GM18873 (cell line): ENCODE measurements around the gene GRK1.
"Not testable (repeated sequence)": the region's sequence is repeated elsewhere in the genome, so short reads cannot be mapped to it uniquely, and the experiment has no call there.

Experiments
- ATAC-seq: cut with Tn5 transposase; IDR thresholded peaks from one replicate; pipeline ENCODE4 v1.9.1; 2021; ENCODE audit warnings: mild to moderate bottlenecking, moderate library complexity, moderate number of reproducible peaks; ENCODE audit not compliant: unreplicated experiment, low FRiP score

The GRK1 gene

GRCh38 chr13:113666951-113667701 lies at the start of gene GRK1:
Gene GRK1, plus strand, starts transcription at chr13:113667219. Its CDS starts 168 bp downstream, at chr13:113667387.
- ATAC-seq = no peak

DNA sequence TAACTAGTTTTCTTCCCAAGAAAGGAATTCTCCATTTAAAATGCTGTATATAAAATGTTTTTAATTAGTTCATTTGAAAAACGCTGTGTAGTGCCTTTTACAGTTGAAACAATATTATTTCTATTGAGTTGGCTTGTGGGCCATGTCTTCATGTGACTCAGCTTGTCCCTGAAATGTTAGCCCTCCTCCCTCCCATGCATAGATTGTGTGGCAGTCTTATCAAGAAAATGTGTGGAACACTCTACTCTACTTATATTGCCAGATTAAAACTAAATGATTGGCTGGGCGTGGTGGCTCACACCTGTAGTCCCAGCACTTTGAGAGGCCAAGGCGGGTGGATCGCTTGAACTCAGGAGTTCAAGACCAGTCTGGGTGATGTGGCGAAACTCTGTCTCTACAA lies 49.1 kb upstream of the GRK1 start:
- ATAC-seq = no peak

DNA sequence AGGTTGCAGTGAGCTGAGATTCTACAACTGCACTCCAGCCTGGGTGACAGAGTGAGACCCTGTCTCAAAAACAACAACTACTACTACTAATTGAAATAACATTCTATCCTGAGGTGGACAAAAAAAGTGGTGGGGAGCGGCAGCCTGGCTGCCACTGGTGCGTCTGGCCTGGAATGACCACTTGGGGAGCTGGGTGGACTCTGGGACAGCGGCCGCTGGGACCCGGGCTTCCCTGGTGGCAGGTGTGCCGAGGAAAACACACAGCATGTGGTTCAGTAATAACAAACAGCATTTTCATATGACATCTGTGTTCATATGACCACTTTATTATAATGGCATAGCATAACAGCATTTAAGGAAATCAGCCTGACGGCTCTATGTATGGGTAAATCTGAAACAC lies 48.6 kb upstream of the GRK1 start:
- ATAC-seq = no peak

- no peak for ATAC-seq
These were observed 46.8 kb upstream of the GRK1 start for GRCh38 chr13:113620036-113620796.

DNA sequence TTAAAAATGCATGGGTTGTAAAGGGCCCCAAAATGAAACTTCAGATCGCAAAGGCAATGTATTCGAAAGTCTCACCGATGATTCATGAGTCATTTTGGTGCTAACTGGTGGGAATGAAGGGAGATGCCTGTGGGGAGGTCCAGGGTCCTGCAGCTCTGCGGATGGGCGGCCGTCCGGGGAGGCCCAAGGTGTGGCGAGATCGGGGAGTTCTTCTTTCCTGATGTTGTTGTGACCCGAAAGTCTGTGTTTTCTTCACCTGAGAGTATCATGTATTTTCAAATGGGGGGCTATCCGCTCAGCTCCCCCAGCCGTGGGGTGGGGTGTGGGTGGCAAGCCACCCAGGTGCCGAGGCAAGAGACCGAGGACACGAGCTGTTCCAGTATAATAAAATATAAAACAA lies 46.0 kb upstream of the GRK1 start:
- no peak for ATAC-seq

GRCh38 chr13:113621498-113621897 lies 45.5 kb upstream of the GRK1 start:
- ATAC-seq = not testable (repeated sequence)

DNA sequence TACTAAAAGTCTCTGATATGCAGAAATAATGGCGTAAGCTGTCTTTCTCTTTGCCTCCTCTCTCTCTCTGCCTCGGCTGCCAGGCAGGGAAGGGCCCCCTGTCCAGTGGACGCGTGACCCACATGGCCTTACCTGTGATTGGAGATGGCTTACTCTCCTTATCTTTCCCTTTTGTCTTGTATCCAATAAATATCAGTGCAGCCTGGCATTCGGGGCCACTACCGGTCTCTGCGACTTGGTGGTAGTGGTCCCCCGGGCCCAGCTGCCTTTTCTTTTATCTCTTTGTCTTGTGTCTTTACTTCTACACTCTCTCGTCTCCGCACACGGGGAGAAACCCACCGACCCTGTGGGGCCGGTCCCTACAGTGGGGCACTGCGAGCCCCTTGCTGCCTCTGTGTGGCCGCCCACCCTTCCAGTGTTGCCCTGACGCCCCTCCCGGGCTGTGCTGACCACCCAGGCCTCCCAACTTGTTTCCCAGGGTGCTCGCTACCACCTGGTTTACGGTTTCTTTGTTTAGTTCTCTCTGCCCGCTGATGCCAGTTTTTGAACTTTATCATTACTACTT lies 45.0 kb upstream of the GRK1 start:
- ATAC-seq = not testable (repeated sequence)

- no peak for ATAC-seq
These were observed 44.1 kb upstream of the GRK1 start for GRCh38 chr13:113622791-113623490.

DNA sequence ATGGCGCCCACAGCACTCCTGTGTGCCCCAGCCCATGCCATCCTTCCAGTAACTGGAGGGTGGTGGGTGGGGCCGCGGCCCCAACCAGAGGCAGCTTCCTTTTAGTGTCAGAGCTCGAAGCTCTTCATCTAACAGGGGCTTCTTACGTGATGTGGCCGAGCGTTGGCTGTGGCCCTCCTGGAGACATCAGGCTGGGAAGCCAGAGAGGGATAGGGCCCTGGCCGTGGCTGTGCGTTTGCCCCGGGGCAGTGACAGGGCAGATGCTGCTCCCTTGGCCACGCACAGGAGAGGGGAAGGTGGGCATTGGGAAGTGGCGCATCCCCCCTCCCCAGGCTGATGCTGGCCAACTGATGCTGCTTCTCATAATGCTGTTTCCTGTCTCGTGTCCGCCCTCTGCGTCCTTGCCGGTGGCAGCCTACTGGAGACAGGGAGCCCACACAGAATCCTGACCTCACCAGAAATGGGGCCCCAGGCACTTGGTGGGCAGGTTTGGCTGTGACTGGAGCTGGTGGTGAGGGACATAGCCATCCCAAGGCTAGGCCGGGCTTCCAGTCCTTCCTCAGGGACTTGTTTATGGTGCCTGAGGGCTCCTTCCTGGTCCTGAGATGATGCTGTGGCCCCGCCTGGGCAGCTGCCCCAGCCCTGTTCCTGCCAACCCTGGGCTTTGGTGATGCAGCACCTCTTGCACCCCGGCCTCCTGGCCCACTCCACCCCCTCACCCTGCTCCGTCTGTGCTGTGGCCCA lies 43.4 kb upstream of the GRK1 start:
- no peak for ATAC-seq

GRCh38 chr13:113624235-113624587 lies 42.8 kb upstream of the GRK1 start:
- ATAC-seq = no peak

DNA sequence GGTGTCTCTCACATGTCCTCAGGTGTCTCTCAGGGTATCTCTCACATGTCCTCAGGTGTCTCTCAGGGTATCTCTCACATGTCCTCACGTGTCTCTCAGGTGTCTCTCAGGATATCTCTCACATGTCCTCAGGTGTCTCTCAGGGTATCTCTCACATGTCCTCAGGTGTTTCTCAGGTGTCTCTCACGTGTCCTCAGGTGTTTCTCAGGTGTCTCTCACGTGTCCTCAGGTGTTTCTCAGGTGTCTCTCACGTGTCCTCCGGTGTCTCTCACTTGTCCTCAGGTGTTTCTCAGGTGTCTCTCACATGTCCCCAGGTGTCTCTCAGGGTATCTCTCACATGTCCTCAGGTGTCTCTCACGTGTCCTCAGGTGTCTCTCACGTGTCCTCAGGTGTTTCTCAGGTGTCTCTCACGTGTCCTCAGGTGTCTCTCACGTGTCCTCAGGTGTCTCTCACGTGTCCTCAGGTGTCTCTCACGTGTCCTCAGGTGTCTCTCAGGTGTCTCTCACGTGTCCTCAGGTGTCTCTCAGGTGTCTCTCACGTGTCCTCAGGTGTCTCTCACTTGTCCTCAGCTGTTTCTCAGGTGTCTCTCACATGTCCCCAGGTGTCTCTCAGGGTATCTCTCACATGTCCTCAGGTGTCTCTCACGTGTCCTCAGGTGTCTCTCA lies 42.2 kb upstream of the GRK1 start:
- not testable (repeated sequence) for ATAC-seq

DNA sequence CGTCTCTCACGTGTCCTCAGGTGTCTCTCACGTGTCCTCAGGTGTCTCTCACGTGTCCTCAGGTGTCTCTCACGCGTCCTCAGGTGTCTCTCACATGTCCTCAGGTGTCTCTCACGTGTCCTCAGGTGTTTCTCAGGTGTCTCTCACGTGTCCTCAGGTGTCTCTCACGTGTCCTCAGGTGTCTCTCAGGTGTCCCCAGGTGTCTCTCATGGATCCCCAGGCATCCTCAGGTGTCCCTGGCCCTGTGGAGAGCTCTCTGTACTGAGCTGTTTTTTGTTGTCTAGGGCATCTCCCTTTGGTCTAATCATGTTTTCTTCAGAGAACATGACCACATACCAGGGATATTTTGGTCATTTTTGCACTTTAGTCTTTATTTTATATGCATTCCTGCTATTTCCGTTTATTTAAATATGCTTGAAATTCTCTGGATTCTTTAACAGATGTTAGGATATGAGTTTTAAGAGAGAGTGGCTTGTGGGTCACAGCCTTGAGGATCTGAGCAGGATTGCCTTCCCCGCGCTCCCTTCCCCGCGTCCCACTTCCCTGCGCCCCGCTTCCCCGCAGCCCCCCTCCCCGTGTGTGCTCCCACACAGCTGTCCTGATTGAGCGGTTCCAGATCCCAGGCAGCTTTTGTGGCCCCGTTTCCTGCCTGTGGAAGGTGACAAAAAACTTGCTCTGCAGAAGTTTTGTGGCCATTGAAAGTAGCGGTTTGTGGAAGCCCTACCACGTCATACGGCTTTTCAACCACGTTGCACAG lies 40.9 kb upstream of the GRK1 start:
- no peak for ATAC-seq

DNA sequence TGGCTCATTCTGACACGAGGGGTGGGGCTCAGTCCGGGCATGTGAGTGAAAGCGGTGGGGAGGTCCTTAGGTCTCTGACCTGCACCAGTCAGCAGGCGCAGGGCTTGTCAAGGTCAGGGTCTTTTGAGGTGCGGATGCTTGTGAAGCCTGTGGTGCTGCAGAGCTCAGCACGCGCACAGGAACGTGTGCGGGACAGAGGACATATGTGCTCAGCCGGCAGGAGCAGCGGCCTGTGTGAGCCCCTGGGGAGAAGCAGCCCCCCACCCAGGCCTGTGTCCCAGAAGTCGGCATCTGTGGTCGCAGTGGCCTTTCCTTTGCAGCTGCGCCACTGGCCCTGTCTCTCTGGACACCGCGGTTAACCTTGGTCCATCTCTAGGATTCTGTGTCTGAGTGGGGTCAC lies 39.9 kb upstream of the GRK1 start:
- ATAC-seq = no peak

- ATAC-seq = no peak
These were observed 38.4 kb upstream of the GRK1 start for GRCh38 chr13:113628291-113629270.

DNA sequence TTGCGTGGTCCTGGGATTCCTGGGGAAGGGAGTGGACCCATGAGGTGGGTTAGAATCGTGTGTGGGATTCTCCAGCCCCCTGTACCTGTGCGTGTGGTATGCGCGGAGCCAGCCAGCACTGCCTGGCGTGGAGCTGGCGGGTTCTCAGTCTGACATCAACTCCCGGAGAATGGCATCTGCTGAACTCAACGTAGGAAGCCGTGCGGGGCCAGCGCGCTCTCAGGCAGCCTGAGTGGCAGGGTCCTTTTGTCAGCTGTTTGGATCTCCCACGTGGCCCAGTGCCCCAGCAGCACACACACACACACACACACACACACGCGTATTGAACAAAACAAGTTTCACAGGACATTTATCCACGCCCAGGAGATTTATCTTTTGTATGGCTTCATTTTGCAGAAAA lies 37.2 kb upstream of the GRK1 start:
- ATAC-seq = no peak

- ATAC-seq = no peak
These were observed 36.7 kb upstream of the GRK1 start for GRCh38 chr13:113630296-113630695.

- ATAC-seq = no peak
These were observed 36.2 kb upstream of the GRK1 start for GRCh38 chr13:113630804-113631203.
